Keratinocyte (primary cell): ENCODE measurements around the gene SUCNR1. TPM values are rescaled to one million over a fixed set of nuclear protein-coding genes. Genes with fewer than 3 reads are reported as not detected.

Experiments used
- DNase-seq: peaks from one replicate; pipeline ENCODE4 v3.0.0-alpha.2; 2011; ENCODE audit warnings: low read depth, missing footprints, low spot score
- FAIRE-seq: peaks from 2 replicates; lab custom pipeline; 2011; peaks lifted over from hg19 to GRCh38; lab: Jason Lieb, UNC
- H2AFZ ChIP-seq: 2 replicates; pipeline ENCODE4 v1.6.0; 2012; ENCODE audit warnings: low read length, control low read depth, inconsistent platforms; ENCODE audit not compliant: control insufficient read depth
- H3K27ac ChIP-seq: 2 replicates; pipeline ENCODE4 v1.5.1; 2011; ENCODE audit warnings: low read length; ENCODE audit not compliant: control insufficient read depth, insufficient read depth
- H3K27me3 ChIP-seq: 3 replicates; pipeline ENCODE4 v1.6.0; 2011; ENCODE audit warnings: low read length; ENCODE audit not compliant: control insufficient read depth, insufficient read depth; ENCODE audit errors: extremely low read depth
- H3K36me3 ChIP-seq, 2 experiments: 2 replicates in 1 of 2; 3 replicates in 1 of 2; pipeline ENCODE4 v1.5.1; 2011; ENCODE audit warnings: low read length in 2 of 2, mild to moderate bottlenecking in 1 of 2; ENCODE audit not compliant: control insufficient read depth in 2 of 2, insufficient read depth in 2 of 2; ENCODE audit errors: extremely low read depth in 1 of 2
- H3K4me1 ChIP-seq: 3 replicates; pipeline ENCODE4 v1.5.1; 2011; ENCODE audit warnings: low read length; ENCODE audit not compliant: control insufficient read depth, insufficient read depth; ENCODE audit errors: extremely low read depth
- H3K4me2 ChIP-seq: 3 replicates; pipeline ENCODE4 v1.6.0; 2011; ENCODE audit warnings: low read depth, low read length; ENCODE audit not compliant: control insufficient read depth, insufficient read depth; ENCODE audit errors: extremely low read depth
- H3K4me3 ChIP-seq, 3 experiments: fragments of 200-600 bp in 1 of 3; sonication (generic) in 1 of 3; 2 replicates in 2 of 3; 3 replicates in 1 of 3; pipeline ENCODE4 v1.5.1; 2011 to 2016; ENCODE audit warnings: low read length in 3 of 3, mild to moderate bottlenecking in 3 of 3, control low read depth in 2 of 3, inconsistent platforms in 1 of 3, low read depth in 1 of 3, mixed read lengths in 1 of 3, mixed run types in 1 of 3, moderate library complexity in 1 of 3; ENCODE audit not compliant: control insufficient read depth in 2 of 3, insufficient read depth in 2 of 3; ENCODE audit errors: extremely low read depth in 1 of 3
- H3K79me2 ChIP-seq: 2 replicates; pipeline ENCODE4 v1.6.0; 2012; ENCODE audit warnings: low read length; ENCODE audit not compliant: control insufficient read depth, insufficient read depth
- H3K9ac ChIP-seq: 3 replicates; pipeline ENCODE4 v1.6.0; 2011; ENCODE audit warnings: low read length; ENCODE audit not compliant: control insufficient read depth, insufficient read depth; ENCODE audit errors: extremely low read depth
- H3K9me1 ChIP-seq: 3 replicates; pipeline ENCODE4 v1.6.0; 2011; ENCODE audit warnings: low read length; ENCODE audit not compliant: control insufficient read depth, insufficient read depth; ENCODE audit errors: extremely low read depth
- H3K9me3 ChIP-seq: 2 replicates; pipeline ENCODE4 v1.5.1; 2012; ENCODE audit warnings: low read depth, low read length; ENCODE audit not compliant: control insufficient read depth
- H4K20me1 ChIP-seq: 3 replicates; pipeline ENCODE4 v1.6.0; 2011; ENCODE audit warnings: low read length; ENCODE audit not compliant: control insufficient read depth, insufficient read depth; ENCODE audit errors: extremely low read depth
- EZH2 ChIP-seq: IDR thresholded peaks from one replicate; pipeline ENCODE4 v1.6.1; 2012; ENCODE audit warnings: inconsistent platforms, mild to moderate bottlenecking, low read length, moderate library complexity
- dilution Hi-C: fragments of 300-500 bp; cut with MboI; formaldehyde crosslinking; loops from one replicate; pipeline ENCODE4 v1.7.0; 2020; ENCODE audit warnings: low sequenced_read_pairs; ENCODE audit not compliant: extremely low pct_ligation_motif_present
- polyA plus RNA-seq, 5 experiments: library from polyadenylated mRNA; depleted of rRNA in 3 of 5; stranded (reverse) in 3 of 5; stranded (forward) in 1 of 5; unstranded in 1 of 5; fragments of >200 nt; gene quantifications; 1 replicate in 1 of 5; 2 replicates in 3 of 5; 3 replicates in 1 of 5; pipeline versions ENCODE4 v1.2.1 to v1.2.3, GENCODE V29; 2011 to 2012; ENCODE audit warnings: missing spikeins in 2 of 5, low read depth in 1 of 5, low replicate concordance in 1 of 5
- TF ChIP-seq, protein P1 (sequence below), 3 experiments: IDR thresholded peaks in 1 of 3; conservative IDR thresholded peaks in 1 of 3; optimal IDR thresholded peaks in 1 of 3; 2 replicates in 2 of 3; 3 replicates in 1 of 3; pipeline versions ENCODE3 to v1.5.1; 2011; ENCODE audit warnings: low read length in 3 of 3, mild to moderate bottlenecking in 3 of 3, moderate library complexity in 2 of 3, control low read depth in 1 of 3, inconsistent platforms in 1 of 3; ENCODE audit not compliant: insufficient read depth in 2 of 3; ENCODE audit errors: extremely low read depth in 1 of 3

Gene SUCNR1
- polyA plus RNA-seq, 1 donor (not counting 4 experiments of a cell fraction or from before 2014, with no cell fraction given): not detected

DNA sequence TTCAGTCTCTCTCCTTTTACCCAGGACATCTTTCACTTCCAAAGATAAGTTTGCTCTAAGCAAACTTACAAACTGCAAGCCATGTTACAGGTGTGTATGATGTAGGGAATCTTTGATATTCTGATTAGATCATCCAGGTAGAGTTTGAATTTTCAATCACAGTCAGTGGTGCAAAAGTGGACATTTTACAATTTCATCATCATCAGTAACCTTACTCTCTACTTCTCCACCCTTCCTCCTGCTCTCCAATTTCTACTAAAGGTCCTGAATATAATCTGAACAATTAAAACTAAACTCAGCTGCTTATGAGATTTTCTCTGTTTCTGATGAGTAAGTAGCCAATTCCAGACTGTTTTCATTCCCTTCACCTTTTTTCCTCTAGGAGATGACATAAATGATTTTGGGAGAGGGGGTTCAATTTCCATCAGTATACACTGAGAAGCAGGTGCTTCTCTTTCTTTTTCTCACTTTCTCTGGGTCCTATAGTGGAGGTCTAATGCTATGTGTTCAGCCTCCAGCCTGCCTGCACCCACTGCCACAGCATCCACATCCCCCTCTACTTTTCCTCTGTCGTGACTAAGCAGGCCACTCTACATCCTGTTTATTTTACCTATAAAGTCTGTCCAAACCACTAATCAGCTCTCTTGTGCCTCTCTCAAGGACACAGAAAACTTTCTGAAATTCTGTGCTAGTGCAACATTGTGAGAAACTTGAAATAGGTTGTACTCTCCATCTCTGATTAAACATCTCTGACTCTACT, 27.6 kb downstream of the SUCNR1 start:
- no peak for DNase-seq

DNA sequence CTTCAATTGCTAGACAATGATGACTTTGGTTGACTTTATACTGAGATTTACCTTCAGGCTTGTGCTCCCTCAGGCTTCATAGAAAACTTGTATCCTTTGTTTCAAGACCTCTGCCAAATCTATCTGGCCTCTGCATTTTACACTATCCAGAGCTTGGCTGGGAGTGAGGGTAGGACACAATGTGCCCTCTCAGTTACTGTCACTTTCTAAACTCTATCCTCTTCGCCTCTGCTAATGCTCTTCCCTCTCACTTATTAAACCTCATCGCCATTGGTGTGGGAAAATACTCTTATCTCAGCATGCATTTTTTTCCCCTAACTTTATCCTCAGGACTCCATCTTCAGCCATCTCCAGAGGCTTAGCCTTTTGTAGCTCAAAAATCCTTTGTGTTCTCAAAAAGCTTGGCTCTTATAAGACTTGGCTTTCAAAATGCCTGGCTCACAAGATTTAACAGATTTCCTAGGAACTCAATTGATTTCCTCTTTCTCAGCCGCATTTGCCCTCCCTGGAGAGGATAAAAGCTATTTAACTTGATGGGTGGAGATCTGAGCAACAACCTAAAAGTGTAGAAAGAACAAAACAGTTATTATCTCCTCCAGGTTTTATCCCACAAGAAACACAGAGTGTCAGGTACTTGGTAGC, 28.3 kb downstream of the SUCNR1 start:
- Histone ChIP-seq H3K36me3 (no peaks in the 10 kb centered on the region), H3K4me3 (no peak overlapping the region), H3K4me1 (peaks cover 3% of the 10 kb centered on the region), H4K20me1 (no peaks in the 10 kb centered on the region), H3K27me3 (no peaks in the 10 kb centered on the region), H3K9me3 (no peaks in the 10 kb centered on the region), H3K27ac (no peak overlapping the region), H3K9me1 (no peaks in the 10 kb centered on the region), H3K9ac (no peak overlapping the region), H3K4me2 (no peak overlapping the region), H3K79me2 (no peaks in the 10 kb centered on the region), H2AFZ (no peak overlapping the region)
- dilution Hi-C loops: no loop called here
- no peak for FAIRE-seq
- no peak for DNase-seq
- TF ChIP-seq, protein P1, sequence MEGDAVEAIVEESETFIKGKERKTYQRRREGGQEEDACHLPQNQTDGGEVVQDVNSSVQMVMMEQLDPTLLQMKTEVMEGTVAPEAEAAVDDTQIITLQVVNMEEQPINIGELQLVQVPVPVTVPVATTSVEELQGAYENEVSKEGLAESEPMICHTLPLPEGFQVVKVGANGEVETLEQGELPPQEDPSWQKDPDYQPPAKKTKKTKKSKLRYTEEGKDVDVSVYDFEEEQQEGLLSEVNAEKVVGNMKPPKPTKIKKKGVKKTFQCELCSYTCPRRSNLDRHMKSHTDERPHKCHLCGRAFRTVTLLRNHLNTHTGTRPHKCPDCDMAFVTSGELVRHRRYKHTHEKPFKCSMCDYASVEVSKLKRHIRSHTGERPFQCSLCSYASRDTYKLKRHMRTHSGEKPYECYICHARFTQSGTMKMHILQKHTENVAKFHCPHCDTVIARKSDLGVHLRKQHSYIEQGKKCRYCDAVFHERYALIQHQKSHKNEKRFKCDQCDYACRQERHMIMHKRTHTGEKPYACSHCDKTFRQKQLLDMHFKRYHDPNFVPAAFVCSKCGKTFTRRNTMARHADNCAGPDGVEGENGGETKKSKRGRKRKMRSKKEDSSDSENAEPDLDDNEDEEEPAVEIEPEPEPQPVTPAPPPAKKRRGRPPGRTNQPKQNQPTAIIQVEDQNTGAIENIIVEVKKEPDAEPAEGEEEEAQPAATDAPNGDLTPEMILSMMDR (optimal IDR thresholded peaks at IDR 0.05 in 1 of 3, IDR thresholded peaks at IDR 0.05 in 1 of 3, conservative IDR thresholded peaks at IDR 0.05 in 1 of 3; ENCODE audit: extremely low read depth in 1 of 3, insufficient read depth in 2 of 3, low read length in 3 of 3): no peak
- no peak for TF ChIP-seq EZH2

More for the DNA sequence above, 27.6 kb downstream of the SUCNR1 start:
- H3K9ac ChIP-seq: no peak overlapping the region
- no peak overlapping the region for H2AFZ ChIP-seq
- no peaks in the 10 kb centered on the region for H3K27me3 ChIP-seq
- FAIRE-seq: no peak
- dilution Hi-C loops: no loop called here
- H3K9me1 ChIP-seq: no peaks in the 10 kb centered on the region
- H3K79me2 ChIP-seq: no peaks in the 10 kb centered on the region
- H3K36me3 ChIP-seq: no peaks in the 10 kb centered on the region
- peaks cover 10% of the 10 kb centered on the region for H3K4me1 ChIP-seq
- no peak for TF ChIP-seq EZH2
- H3K4me2 ChIP-seq: no peak overlapping the region
- H3K9me3 ChIP-seq: no peaks in the 10 kb centered on the region
- H4K20me1 ChIP-seq: no peaks in the 10 kb centered on the region
- H3K27ac ChIP-seq: no peak overlapping the region
- no peak overlapping the region for H3K4me3 ChIP-seq
